Cortex of kidney (tissue), 1 donor: ENCODE measurements around the gene ATF2.
A peak's percentile ranks its signal among the peaks of the same experiment; 100 is the strongest.

Experiments
- DNase-seq: peaks from one replicate; lab custom pipeline; 2025; lab: John Stamatoyannopoulos, UW

Gene ATF2, protein sequence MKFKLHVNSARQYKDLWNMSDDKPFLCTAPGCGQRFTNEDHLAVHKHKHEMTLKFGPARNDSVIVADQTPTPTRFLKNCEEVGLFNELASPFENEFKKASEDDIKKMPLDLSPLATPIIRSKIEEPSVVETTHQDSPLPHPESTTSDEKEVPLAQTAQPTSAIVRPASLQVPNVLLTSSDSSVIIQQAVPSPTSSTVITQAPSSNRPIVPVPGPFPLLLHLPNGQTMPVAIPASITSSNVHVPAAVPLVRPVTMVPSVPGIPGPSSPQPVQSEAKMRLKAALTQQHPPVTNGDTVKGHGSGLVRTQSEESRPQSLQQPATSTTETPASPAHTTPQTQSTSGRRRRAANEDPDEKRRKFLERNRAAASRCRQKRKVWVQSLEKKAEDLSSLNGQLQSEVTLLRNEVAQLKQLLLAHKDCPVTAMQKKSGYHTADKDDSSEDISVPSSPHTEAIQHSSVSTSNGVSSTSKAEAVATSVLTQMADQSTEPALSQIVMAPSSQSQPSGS

DNA sequence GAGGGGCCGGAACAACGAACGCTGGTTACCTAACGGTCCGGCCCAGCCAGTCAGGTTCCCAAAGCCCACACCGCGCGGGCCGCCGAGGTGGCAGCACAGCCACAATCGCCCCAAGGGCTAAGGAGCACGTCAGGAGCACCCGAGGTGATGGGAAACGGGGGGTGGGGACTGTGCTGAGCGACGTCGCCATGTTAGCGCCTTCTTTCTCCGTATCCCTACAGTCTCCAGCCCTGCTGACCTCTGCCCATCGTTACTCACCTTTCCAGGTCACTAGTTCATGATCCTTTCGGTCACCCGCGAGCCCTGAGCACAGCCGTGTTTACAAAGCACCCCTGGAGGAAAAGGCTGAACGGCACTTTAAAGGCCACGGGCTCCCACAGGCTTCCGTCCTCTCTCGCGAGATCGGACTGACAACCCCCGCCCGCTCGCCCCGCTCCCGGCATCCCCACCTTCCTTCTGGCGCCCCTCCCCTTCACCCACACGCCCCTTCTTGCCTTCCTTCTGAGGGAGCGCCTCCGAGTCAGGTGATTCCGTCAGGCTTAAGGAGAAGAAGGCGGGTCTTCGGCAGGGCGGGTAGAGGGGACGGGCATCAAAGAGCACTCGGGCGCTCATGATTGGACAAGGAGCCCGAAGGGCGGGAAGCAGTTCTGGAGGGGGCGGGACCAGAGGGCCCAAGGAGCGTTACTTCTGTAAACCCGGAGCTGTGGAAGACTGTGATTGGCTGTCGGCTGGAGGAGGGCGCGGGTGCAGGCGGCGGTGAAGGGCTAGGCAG lies at the start of gene ATF2:
Gene ATF2, minus strand, starts transcription at position 412 of the 772 bp plus-strand sequence. CDS start 31,760 bp downstream, outside the sequence.
- peak; percentile 33 for DNase-seq

DNA sequence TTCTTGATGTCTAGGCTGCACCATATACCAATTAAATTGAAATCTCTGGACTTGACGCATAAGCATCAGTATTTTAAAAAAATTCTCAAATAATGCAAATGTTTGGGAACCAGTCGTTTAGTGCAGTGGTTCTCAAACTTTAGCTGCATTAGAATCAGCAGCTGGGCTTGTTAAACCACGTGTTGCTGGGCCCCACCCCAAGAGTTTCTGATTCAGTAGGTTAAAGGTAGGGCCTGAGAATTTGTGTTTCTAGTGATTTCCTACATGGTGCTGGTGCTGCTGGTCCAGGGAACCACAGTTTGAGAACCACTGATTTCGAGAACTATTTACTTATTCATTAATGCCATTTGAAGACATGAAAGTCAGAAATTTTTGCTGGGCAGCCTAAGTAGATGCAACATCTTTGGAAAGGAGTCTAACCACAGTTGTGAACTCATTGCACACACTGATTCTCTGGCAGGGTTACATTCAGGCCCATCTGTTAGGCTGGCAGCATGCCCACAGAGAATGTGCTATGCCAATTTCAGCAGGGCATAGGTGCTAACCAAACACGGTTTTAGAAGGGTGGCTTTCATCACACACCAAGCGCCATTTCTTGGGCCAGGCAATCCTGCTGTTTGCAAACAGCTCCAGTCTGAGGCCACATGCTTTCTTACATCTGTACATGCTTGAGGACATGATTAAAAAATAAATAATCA lies 39.9 kb upstream of the ATF2 start:
- DNase-seq, result no peak

DNA sequence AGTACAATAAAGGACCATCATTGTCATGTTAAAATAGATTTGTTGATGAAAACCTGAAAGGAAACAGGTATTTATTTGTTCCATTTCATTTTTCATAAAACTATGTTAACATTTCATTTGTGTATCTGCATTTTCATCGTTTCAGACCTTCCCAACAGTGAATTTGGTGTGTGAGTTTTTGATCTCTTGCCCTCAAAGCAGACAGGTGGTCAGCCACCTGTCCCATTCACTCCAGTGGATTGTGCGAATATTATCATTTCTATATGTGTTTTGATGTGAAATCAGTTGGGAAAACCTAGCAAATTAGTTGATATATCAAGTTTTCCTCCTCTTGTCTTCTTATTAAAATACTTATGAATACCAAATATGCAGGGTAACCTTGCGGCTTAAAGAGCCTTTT lies 38.9 kb upstream of the ATF2 start:
- no peak for DNase-seq

DNA sequence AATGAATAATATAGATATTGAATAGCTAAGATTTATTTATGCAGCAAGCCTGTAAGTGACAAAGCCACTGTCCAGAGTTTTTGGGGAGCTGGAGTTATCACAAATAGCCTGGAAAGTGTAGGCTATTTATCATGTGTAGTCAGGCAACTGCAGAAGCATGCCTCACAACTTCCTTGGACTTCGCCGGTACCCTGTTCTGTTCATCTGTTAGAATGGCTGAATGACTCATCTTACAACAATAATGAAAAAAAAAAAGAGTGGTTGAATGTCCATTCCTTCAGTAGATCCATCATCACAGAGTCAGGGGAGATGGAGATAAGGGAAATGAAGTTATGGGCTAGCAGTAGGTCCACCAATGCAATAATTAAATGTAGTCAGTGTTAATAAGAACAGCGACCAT lies 37.5 kb upstream of the ATF2 start:
- DNase-seq, result no peak

DNA sequence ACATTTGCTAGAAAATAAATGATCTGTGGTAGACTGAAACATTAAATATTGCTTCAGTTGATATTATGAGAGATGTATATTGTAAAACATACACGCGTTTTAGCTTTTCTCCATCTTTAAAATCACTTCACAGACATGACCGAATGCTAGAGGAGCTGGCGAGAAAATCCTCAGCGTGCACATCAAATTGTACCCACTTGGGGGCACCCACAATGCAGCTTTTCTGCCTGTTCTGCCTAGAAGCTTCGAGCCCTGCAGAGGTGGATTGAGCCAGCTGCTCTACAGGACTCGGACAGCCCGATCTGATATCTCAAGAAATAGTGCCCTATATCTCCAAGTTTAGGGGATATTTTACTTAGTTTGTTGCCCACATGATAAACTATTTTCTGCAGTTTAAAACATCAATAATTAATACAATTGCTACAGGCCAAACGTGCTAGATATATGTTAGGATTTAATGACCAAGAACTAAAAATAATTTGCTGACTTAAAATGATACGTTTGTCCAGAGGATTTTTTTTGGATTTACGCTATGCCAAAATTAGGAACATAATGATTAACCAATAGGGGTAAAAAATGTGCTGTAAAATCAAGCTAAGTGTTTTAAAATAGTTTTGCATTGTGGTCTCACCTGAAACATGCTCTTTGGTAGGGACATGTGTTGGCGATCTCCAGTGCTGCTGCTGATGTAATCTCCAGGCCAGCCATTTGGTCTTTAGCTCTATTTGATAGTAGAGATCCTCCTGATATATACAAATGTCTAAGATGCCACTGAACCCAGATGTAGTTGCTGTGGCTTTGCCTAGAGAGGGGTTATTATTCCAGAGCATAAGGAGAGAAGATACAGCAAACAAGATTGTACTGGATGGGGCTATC lies 35.9 kb upstream of the ATF2 start:
- peak; percentile 5 for DNase-seq

DNA sequence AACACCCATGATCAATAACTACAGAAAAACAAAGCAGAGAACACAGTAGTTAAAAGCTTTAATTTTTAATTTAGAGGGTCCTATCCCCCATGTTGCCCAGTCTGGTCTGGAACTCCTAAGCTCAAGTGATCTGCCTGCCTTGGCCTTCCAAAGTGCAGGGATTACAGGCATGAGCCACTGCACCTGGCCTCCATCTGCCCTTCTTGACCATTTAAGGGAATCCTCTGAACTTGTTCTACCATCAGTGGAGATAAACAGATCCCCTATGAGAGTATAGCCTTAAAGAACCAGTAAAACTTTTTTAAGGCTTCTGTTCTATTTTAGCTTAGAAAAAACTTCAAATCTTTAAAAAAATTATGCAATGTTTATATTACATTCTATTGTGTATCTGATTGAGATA lies 27.0 kb upstream of the ATF2 start:
- no peak for DNase-seq

DNA sequence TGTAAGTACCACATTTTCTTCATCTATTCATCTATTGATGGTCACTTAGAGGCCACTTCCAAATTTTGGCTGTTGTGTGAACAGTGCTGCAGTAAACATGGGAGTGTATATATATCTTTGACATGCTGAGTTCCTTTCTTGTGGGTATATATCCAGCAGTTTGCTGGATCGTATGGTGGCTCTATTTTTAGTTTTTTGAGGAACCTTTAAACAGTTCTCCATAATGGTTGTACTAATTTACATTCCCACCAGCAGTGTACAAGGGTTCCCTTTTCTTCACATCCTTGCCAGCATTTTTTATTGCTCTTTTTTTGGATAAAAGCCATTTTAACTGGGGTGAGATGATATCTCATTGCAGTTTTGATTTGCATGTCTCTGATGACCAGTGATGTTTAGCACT lies 20.8 kb upstream of the ATF2 start:
- DNase-seq, result no peak

DNA sequence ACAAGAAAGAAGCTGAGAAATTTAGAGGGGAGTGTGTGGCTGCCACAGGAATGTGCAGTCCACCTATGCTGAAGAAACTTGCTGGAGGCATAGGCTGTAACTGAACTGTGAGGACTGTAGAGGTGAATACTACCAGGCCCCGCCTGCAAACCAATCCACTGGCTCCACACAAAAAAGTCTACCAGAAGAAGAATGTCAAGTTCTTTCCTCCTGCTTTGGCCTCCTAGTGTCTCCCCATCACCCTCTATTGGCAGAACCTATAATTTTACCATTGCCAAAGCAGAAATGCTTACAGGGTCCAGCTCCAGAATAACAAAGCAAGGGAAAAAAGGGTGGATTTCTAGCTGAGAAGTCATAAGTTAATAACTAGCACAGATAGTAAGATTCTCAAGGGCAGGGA lies 19.4 kb upstream of the ATF2 start:
- no peak for DNase-seq

DNA sequence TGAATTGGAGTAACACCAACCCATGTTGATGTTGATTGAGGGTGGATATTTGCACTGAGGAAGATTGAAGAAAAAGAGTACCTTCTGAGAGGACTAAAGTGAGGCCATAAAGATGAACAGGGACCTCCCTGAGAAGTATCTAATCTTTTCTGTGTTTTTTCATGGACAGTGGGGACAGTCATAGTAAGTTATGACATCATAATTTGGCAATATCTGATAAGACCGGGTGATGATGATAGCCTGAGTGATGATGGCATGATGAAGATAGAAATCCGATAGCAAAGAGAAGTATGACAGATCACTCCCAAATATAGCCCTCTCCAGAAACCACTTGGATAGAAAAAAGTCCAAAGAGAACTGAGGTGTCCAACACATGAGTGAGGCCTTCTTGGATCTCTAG lies 15.7 kb upstream of the ATF2 start:
- DNase-seq, result no peak

DNA sequence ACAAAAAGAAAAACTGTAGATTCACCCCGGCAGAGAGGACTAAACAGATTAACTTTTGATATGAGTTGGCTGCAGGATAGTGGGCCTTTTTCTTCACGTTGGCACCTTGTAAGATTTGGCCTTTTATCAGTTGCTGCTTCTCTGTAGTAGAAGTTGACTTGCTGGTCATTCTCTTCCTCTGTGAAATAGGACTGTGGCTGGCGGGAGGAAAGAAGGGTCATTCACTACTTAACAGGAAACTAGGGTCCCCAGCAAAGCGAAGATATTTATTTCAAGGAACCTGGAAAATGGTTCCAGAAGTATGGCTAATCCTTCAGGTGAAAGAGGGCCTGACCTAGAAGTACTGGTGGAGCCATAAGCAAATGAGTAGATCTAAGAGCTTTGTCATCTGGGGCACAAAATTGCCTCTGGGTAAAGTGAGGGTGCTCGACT lies 13.9 kb upstream of the ATF2 start:
- no peak for DNase-seq

DNA sequence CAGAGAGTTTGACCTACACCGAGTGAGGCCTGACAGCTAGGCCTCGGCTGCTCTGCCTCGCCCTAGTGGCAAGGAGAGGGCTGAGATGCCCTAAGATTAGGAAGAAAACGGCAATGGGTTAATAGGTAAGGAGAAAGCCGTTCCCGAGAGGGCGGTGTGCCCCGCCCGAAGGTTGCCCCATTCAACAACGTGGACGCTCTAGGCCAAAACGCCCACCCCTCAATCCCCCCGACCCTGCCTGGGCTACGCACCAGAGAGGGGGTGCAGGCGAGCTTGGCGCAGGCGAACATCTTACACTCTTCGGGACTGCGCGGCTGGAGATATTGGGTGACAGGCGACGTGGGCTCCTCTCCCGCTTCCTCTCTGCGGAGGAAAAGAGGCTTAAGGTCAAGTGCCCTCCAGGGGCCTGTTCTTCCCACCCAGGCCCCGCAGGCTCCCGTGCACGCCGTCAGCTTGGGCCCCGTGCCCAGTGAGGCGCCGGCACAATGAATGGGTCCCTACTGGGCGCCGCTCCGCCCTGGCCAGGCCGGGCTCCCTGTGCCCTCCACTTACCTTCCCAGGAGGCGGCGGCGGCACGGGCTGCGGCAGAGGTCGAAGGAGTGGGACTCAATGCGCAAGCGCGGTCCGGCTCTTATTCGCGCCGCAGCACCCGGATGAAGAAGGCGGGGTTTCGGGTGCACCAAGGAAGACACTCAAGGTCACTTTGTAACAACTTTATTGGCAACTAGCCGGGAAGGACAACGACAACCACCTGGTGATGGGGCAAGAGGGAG lies 13.3 kb upstream of the ATF2 start, which contains the start of gene ATP5MC3:
Gene ATP5MC3, minus strand, starts transcription at position 607 of the 773 bp plus-strand sequence. Its CDS starts 317 bp downstream, at position 290.
- peak; percentile 23 for DNase-seq

DNA sequence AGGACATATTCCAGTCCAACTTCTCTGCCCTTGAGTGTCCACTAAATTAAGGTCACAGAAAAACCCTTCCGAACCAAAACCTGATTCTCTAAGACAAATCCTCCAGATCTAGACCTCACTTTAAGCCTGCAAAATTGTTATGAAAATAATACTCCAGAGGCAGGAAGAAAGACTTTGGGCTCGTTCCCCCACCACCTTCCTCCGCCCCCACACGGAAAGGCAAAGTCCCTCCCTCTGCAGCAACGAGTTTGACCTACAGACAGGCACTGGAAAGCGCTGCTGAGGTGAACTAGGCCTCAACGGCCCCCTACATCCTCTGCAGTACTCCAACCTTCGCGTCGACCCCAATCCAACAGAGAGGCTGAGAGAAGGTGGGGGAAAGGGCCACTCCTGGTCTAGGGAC lies 12.7 kb upstream of the ATF2 start:
- DNase-seq, result no peak

DNA sequence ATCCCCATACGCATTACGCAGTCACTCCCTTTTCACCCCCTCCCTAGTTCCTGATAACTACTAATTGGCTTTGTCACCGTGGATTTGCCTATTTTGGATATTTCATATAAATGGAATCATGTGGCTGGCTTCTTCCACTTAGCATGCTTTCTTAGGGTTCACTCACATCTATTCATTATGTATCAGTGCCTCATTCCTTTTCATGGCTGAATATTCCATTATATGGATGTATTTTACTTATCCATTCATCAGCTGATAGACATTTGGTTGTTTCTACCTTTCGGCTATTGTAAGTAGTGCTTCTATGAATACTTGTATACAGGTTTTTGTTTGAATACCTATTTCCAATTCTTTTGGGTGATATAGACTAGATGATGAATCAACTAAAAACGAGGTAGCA lies 8.6 kb upstream of the ATF2 start:
- no peak for DNase-seq

DNA sequence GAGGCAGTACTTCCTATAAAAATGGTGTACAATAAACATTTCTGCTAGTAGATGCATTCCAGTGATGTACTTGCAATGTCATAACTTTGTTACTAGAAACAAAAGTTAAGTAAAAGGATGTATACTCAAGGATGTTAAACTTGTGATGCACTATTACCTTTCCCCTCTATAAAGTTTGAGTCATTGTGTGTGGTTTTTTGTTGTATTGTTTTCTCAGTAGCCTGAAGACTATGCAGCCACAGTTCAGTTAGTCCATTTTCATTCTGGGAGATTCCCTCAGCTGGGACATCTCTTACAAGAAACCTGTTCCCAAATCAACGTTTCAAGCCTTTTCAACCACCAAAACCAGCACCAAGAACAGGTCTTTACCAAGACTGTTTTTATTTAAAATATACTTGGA lies 7.9 kb upstream of the ATF2 start:
- no peak for DNase-seq

DNA sequence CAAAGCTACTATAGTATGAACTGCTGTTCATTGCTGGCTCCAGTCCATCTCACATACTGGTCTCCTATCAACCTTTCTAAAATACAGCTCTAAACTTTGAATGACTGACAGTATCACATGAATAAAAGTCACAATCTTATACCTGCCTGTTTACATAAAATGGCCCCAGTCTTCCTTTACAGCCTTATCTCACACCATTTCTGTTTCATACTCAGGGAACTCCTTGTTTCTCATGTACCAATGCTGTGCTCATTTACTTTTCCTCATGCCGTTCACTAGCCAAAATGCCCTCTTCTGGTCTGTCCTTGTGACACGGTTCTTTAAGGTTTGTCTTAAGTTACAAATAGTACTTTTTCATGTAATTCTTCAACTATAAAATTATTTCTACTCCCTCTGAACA lies 7.3 kb upstream of the ATF2 start:
- no peak for DNase-seq

DNA sequence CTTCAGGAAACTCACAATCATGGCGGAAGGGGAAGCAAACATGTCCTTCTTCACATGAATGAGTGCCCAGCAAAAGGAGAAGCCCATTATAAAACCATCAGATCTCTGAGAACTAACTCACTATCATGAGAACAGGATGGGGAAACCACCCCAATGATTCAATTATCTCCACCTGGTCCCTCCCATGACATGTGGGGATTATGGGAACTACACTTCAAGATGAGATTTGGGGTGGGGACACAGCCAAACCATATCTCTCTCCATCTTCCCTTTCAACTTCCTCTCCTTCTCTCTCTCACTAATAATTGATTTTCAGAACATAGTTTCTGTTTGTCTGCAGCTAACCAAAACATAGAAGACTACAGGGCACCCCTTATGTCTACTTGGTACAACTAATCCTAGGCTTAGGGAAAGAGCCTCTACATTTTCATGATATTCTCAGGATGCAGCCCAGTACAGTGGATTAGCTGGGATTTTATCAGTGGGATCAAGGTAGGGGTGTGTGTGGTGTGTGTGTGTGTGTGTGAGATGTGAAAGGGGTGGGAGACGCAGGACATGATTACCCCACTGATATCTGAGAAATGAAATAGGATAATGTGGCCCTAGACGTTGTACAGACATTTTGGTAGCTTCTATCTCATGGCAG lies 2.8 kb upstream of the ATF2 start:
- no peak for DNase-seq

DNA sequence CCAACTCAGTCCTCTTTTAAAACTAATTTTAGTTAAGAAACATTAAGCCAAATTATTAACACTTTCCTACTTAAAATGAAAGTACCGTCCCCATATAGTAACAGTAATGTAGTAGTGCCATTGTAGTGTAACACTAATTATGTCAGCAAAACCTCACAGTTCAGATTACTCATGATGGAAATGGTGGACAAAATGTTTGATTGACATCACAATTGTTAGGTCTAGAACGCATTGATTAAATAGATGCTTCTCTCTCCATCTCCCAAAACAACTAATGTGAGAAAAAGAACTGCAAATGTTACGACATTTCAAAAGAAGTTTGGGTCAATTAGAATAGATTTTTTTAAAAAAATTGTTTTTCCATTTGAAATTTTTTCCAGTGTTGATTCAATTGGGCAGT lies 1.2 kb upstream of the ATF2 start:
- no peak for DNase-seq

DNA sequence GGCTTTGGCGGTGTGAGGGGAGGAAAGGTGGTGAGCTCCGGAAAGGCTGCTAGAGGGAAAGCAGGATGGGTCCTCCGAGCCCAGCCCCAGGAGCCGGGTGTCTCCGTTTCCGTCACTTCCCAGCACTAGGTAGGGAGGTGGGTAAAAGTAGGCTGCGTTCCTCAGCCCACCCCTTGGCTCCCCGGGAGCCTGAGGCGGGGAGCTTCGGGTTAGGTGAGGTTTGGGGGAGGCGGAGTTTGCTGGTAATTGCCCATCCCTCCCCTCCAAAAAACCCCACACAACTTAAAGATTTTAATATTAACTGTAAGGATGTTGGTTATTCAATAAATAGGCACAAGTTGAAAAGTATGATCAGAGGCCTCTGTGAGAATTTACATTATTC lies 552 bp upstream of the ATF2 start:
- no peak for DNase-seq

DNA sequence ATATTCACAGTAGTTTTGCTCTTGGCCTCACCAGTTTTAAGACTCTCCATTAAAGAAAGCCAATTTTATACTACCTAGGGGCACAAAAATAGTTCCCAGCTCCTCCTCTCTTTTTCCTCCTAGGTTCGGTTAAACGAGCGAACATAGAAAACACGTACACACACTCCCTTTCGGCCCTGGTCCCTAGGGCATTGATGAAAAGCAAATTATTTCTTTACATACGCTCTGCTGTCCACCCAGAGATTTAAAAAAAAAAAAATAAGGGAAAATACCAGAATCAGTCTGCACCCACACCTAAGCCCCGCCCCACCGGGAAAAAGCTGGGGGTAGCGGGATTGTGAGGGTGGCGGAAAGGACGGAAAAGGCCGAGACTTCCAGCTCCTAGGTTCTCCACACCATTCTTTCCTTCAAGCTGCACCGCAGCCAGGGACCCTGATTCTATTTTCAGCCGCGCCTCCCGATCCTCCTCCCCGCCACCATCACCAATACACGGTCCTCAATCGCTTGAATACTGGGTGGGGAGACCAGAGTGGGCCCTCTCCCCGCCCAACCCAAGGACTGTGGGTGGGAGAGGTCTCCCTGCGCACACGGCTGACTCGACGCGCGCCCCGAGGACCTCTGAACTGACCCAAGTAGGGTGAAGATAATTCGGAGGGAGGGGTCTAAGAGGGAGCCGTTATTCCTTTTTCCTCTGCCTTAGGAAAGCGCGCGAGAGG lies 769 bp downstream of the ATF2 start:
- DNase-seq, result no peak
